Breast epithelium (tissue), 3 donors: ENCODE data around the gene PRKN.

ENCODE experiments used
- CTCF ChIP-seq, 3 donors: fragments of 450-650 bp; IDR thresholded peaks; one replicate each; pipeline ENCODE4 v1.5.1; 2016 to 2017; ENCODE audit warnings: antibody characterized with exemption in 3 of 3, mild to moderate bottlenecking in 3 of 3, moderate library complexity in 3 of 3
- POLR2A ChIP-seq: fragments of 450-650 bp; IDR thresholded peaks from one replicate; pipeline ENCODE4 v1.6.1; 2016; ENCODE audit warnings: antibody characterized with exemption, mild to moderate bottlenecking, moderate library complexity

DNA sequence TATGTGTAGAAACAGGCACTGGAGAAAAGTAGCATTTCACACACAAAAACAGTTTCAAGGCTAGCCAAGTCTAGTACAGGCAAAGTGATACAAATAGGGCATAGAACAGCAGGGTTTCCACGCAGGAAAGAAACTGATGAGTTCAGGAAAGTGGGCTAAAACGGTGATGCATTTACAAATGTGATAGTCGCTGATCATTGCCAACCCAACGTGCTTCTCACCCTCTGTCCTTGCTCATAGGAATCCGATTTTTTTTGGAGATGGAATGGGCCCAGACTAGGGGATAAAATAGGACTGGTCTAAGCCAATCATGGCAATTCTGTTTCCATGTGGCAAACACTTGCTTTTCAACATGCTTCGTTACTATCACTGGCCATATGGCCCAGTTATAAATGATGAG lies 536.6 kb downstream of the PRKN start:
- no peak for TF ChIP-seq POLR2A
- TF ChIP-seq CTCF (IDR thresholded peaks at IDR 0.05): no peak
